Measurements from ENCODE around the gene ISYNA1. TPM values are rescaled to one million over a fixed set of nuclear protein-coding genes. Genes with fewer than 3 reads are reported as not detected.

Gene ISYNA1
- total and polyA plus RNA-seq, 10 donors: 31.7 to 82.3 (median 45.4) TPM

GRCh38 chr19:18399008-18399407, 38.9 kb downstream of the ISYNA1 start:
- WGBS, 5 donors: 34 to 57% (median 41%) methylated on average over 6 of the region's 6 CpGs
- TF ChIP-seq POLR2AphosphoS5 (IDR thresholded peaks at IDR 0.05): peak; percentile 29 to 91 (median 86)
- TF ChIP-seq POLR2A (IDR thresholded peaks at IDR 0.05): no peak
- TF ChIP-seq CTCF (IDR thresholded peaks at IDR 0.05 in 8 of 11, conservative IDR thresholded peaks at IDR 0.05 in 3 of 11): no peak
- Histone ChIP-seq H3K4me1 (peaks cover 15 to 100% (median 65%) of the 10 kb centered on the region in 6 donors), H3K9me3 (no peaks in the 10 kb centered on the region), H3K27me3 (replicated peaks in 1 of 7) (peaks cover 0 to 23% (median 0%) of the 10 kb centered on the region in 7 donors), H3K36me3 (peaks cover 0 to 23% (median 0%) of the 10 kb centered on the region in 6 donors), H3K27ac (peak overlapping the region in 7 of 8 donors; percentile 53 to 92 (median 84)), H3K4me3 (no peak overlapping the region)
- intact Hi-C loops (cut with DNase I; ENCODE audit: low total_unique reads): no loop called here
- peak; percentile 86 for DNase-seq

- H3K9me3 ChIP-seq: no peaks in the 10 kb centered on the region
- DNase-seq: peak; percentile 93
- H3K4me3 ChIP-seq: peak within 1 kb of the TSS; percentile 20 to 70 (median 54)
- peak; percentile 91 to 93 (median 91) for TF ChIP-seq POLR2AphosphoS5 (IDR thresholded peaks at IDR 0.05)
- peak in 2 of 3 donors; percentile 67 to 76 for TF ChIP-seq POLR2A (IDR thresholded peaks at IDR 0.05)
- peak in 2 of 11 experiments; percentile 17 to 29 for TF ChIP-seq CTCF (IDR thresholded peaks at IDR 0.05 in 8 of 11, conservative IDR thresholded peaks at IDR 0.05 in 3 of 11)
- H3K27ac ChIP-seq: peak within 1 kb of the TSS; percentile 32 to 92 (median 86)
- H3K4me1 ChIP-seq: peaks cover 22 to 100% (median 76%) of the 10 kb centered on the region in 6 donors
- WGBS, 5 donors: 10 to 13% (median 11%) methylated on average over 18 to 33 of the region's 33 CpGs
- intact Hi-C loops (cut with DNase I; ENCODE audit: low total_unique reads): no loop called here
- peaks cover 0 to 23% (median 0%) of the 10 kb centered on the region in 7 donors for H3K27me3 ChIP-seq (replicated peaks in 1 of 7)
- H3K36me3 ChIP-seq: peaks cover 0 to 29% (median 0%) of the 10 kb centered on the region in 6 donors
Measured at GRCh38 chr19:18397242-18398202, 40.4 kb downstream of the ISYNA1 start, which contains the start of gene LRRC25. TSS of gene LRRC25 (minus strand) at chr19:18397622. CDS start at chr19:18396963, 659 bp downstream.

- H3K27me3 ChIP-seq (replicated peaks in 1 of 7): peaks cover 0 to 23% (median 0%) of the 10 kb centered on the region in 7 donors
- intact Hi-C loops (cut with DNase I; ENCODE audit: low total_unique reads): no loop called here
- TF ChIP-seq CTCF (IDR thresholded peaks at IDR 0.05 in 8 of 11, conservative IDR thresholded peaks at IDR 0.05 in 3 of 11): no peak
- TF ChIP-seq POLR2AphosphoS5 (IDR thresholded peaks at IDR 0.05): peak; percentile 59 to 83 (median 77)
- no peaks in the 10 kb centered on the region for H3K9me3 ChIP-seq
- DNase-seq: peak; percentile 86
- H3K4me3 ChIP-seq: peak overlapping the region; percentile 20 to 70 (median 54)
- H3K36me3 ChIP-seq: peaks cover 0 to 33% (median 1%) of the 10 kb centered on the region in 6 donors
- H3K27ac ChIP-seq: peak overlapping the region; percentile 32 to 92 (median 86)
- peaks cover 24 to 100% (median 79%) of the 10 kb centered on the region in 6 donors for H3K4me1 ChIP-seq
- WGBS, 5 donors: 44 to 71% (median 61%) methylated on average over 18 to 37 of the region's 37 CpGs
Measured at GRCh38 chr19:18396471-18397241, 41.3 kb downstream of the ISYNA1 start.
